A673 (cell line): Measurements from ENCODE around the gene TIA1.
"Not testable (repeated sequence)": the region's sequence is repeated elsewhere in the genome, so short reads cannot be mapped to it uniquely, and the experiment has no call there.

ENCODE experiments used
- CTCF ChIP-seq: fragments of 300-800, 200-600 bp; sonication (generic); conservative IDR thresholded peaks from 2 replicates; pipeline ENCODE4 v1.5.1; 2017; ENCODE audit warnings: low read depth, mild to moderate bottlenecking, antibody characterized with exemption, low read length, moderate library complexity, mixed read lengths
- EZH2 ChIP-seq: fragments of 200-600 bp; sonication (generic); IDR thresholded peaks from 2 replicates; pipeline ENCODE4 v1.6.1; 2017; ENCODE audit warnings: borderline replicate concordance, low read depth, mild to moderate bottlenecking, mixed read lengths, antibody characterized with exemption, low read length; ENCODE audit not compliant: poor library complexity, severe bottlenecking

- not testable (repeated sequence) for TF ChIP-seq CTCF, EZH2
These were observed 49.4 kb upstream of the TIA1 start for GRCh38 chr2:70297828-70298227.
